GM12865 (cell line): ENCODE data around the gene GRB10.
"Not testable (repeated sequence)": the region's sequence is repeated elsewhere in the genome, so short reads cannot be mapped to it uniquely, and the experiment has no call there.

Experiments used
- DNase-seq: peaks from one replicate; pipeline ENCODE4 v3.0.0; 2010; ENCODE audit warnings: low read depth
- H3K4me3 ChIP-seq: 2 replicates; pipeline ENCODE4 v1.5.1; 2011; ENCODE audit warnings: mild to moderate bottlenecking, low read depth, low read length, control low read depth
- CTCF ChIP-seq: IDR thresholded peaks from 2 replicates; pipeline ENCODE4 v1.5.1; 2011; ENCODE audit warnings: low read length, control low read depth, low read depth, inconsistent platforms; ENCODE audit not compliant: insufficient read depth; ENCODE audit errors: missing control alignments

The GRB10 gene

GRCh38 chr7:50780436-50780835 is 2.3 kb downstream of the GRB10 start:
- no peak for TF ChIP-seq CTCF
- H3K4me3 ChIP-seq, result no peak overlapping the region
- DNase-seq, result no peak

- TF ChIP-seq CTCF, result no peak
- no peak for DNase-seq
- H3K4me3 ChIP-seq, result no peak overlapping the region
Observed at GRCh38 chr7:50779427-50779826, 3.3 kb downstream of the GRB10 start.

- no peak for DNase-seq
- TF ChIP-seq CTCF, result no peak
- no peak overlapping the region for H3K4me3 ChIP-seq
Observed at GRCh38 chr7:50778189-50778588, 4.5 kb downstream of the GRB10 start.

GRCh38 chr7:50775836-50776235 is 6.9 kb downstream of the GRB10 start:
- TF ChIP-seq CTCF, result no peak
- H3K4me3 ChIP-seq, result no peak overlapping the region
- no peak for DNase-seq

GRCh38 chr7:50775231-50775630 is 7.5 kb downstream of the GRB10 start:
- no peak for DNase-seq
- no peak for TF ChIP-seq CTCF
- H3K4me3 ChIP-seq, result no peak overlapping the region

- DNase-seq, result no peak
- no peak for TF ChIP-seq CTCF
- no peak overlapping the region for H3K4me3 ChIP-seq
Observed at GRCh38 chr7:50774319-50774718, 8.4 kb downstream of the GRB10 start.

GRCh38 chr7:50773071-50773470 is 9.6 kb downstream of the GRB10 start:
- not testable (repeated sequence) for H3K4me3 ChIP-seq, DNase-seq
